Liver (tissue), 9 donors: ENCODE results near the gene MAP3K8. TPM values are rescaled to one million over a fixed set of nuclear protein-coding genes. Genes with fewer than 3 reads are reported as not detected.
A peak's percentile ranks its signal among the peaks of the same experiment; 100 is the strongest.

Source experiments
- DNase-seq: peaks from one replicate; pipeline ENCODE4 v3.0.0-alpha.2; 2017; ENCODE audit warnings: low spot score
- H3K27ac ChIP-seq, 2 donors: one replicate each; pipeline ENCODE4 v1.7.0; 2013; ENCODE audit warnings: inconsistent platforms in 2 of 2, low read length in 2 of 2, control low read depth in 1 of 2, low read depth in 1 of 2, mild to moderate bottlenecking in 1 of 2
- H3K27me3 ChIP-seq, 4 donors: one replicate each; pipeline versions ENCODE4 v1.6.1 to v1.7.0; 2013; ENCODE audit warnings: low read length in 3 of 4, inconsistent platforms in 1 of 4, mild to moderate bottlenecking in 1 of 4, moderate library complexity in 1 of 4; ENCODE audit not compliant: control insufficient read depth in 4 of 4, insufficient read depth in 4 of 4
- H3K36me3 ChIP-seq, 4 donors: one replicate each; pipeline versions ENCODE4 v1.6.1 to v1.7.0; 2013; ENCODE audit warnings: low read length in 3 of 4, mild to moderate bottlenecking in 3 of 4, low read depth in 1 of 4, moderate library complexity in 1 of 4; ENCODE audit not compliant: control insufficient read depth in 4 of 4, insufficient read depth in 3 of 4
- H3K4me1 ChIP-seq, 4 donors: one replicate each; pipeline versions ENCODE4 v1.6.1 to v1.7.0; 2013; ENCODE audit warnings: low read length in 3 of 4, mild to moderate bottlenecking in 3 of 4, moderate library complexity in 1 of 4; ENCODE audit not compliant: control insufficient read depth in 4 of 4, insufficient read depth in 4 of 4
- H3K4me3 ChIP-seq, 3 donors: one replicate each; pipeline versions ENCODE4 v1.6.1 to v1.7.0; 2013; ENCODE audit warnings: low read length in 3 of 3, control low read depth in 1 of 3, low read depth in 1 of 3, mild to moderate bottlenecking in 1 of 3
- H3K9ac ChIP-seq, 2 donors: one replicate each; pipeline ENCODE4 v1.7.0; 2013; ENCODE audit warnings: low read length in 2 of 2, mild to moderate bottlenecking in 2 of 2, moderate library complexity in 2 of 2, control low read depth in 1 of 2, low read depth in 1 of 2
- H3K9me3 ChIP-seq, 4 donors: one replicate each; pipeline versions ENCODE4 v1.6.1 to v1.7.0; 2013; ENCODE audit warnings: low read length in 3 of 4; ENCODE audit not compliant: control insufficient read depth in 4 of 4
- FOXA1 ChIP-seq: IDR thresholded peaks from 2 replicates; pipeline ENCODE4 v1.6.1; 2016; ENCODE audit warnings: antibody characterized with exemption
- HNF4A ChIP-seq, 2 donors: conservative IDR thresholded peaks; 2 replicates each; pipeline ENCODE4 v1.6.1; 2016; ENCODE audit warnings: antibody characterized with exemption in 2 of 2, mild to moderate bottlenecking in 2 of 2
- HNF4G ChIP-seq: IDR thresholded peaks from 2 replicates; pipeline ENCODE4 v1.6.1; 2016; ENCODE audit warnings: antibody characterized with exemption
- JUND ChIP-seq, 2 donors: IDR thresholded peaks; 2 replicates each; pipeline ENCODE4 v1.6.1; 2016; ENCODE audit warnings: antibody characterized with exemption in 2 of 2
- RXRA ChIP-seq, 2 donors: IDR thresholded peaks; 2 replicates each; pipeline ENCODE4 v1.6.1; 2017 to 2018; ENCODE audit warnings: antibody characterized with exemption in 2 of 2, mild to moderate bottlenecking in 1 of 2
- SP1 ChIP-seq: IDR thresholded peaks from 2 replicates; pipeline ENCODE4 v1.6.1; 2018; ENCODE audit warnings: antibody characterized with exemption, mild to moderate bottlenecking
- TAF1 ChIP-seq: conservative IDR thresholded peaks from 2 replicates; pipeline ENCODE4 v1.6.1; 2016; ENCODE audit warnings: antibody characterized with exemption, mild to moderate bottlenecking
- WGBS: extraction: QIAGEN DNeasy Blood & Tissue Kit; methylation state at CpG from one replicate; pipeline ENCODE4 v1.1.7; 2013; 5-methylcytosine and 5-hydroxymethylcytosine counted together
- polyA plus RNA-seq, 2 donors: library from polyadenylated mRNA; stranded (reverse) in 1 of 2; unstranded in 1 of 2; fragments of 200-250 nt in 1 of 2; fragments of >200 nt in 1 of 2; fragmentation: Nextera tagmentation in 1 of 2; extraction: Ambion mirVana in 1 of 2; gene quantifications; one replicate each; pipeline versions ENCODE4 v1.2.1 to v1.2.3, GENCODE V29; 2013 to 2015
- total RNA-seq, 2 donors: library from RNA; depleted of rRNA; stranded (reverse); fragments of >200 nt; gene quantifications; one replicate each; pipeline ENCODE4 v1.2.3, GENCODE V29; 2014
- TF ChIP-seq, protein P1 (sequence below): IDR thresholded peaks from 2 replicates; pipeline ENCODE4 v1.6.1; 2016; ENCODE audit warnings: antibody characterized with exemption
- TF ChIP-seq, protein P2 (sequence below): IDR thresholded peaks from 2 replicates; pipeline ENCODE4 v1.6.1; 2016; ENCODE audit warnings: antibody characterized with exemption
- TF ChIP-seq, protein P3 (sequence below): fragments of 150-350 bp; IDR thresholded peaks from 2 replicates; pipeline ENCODE4 v1.5.1; 2017; ENCODE audit warnings: improper control_type of control experiment, low read depth, low read length; ENCODE audit not compliant: missing input control
- TF ChIP-seq, protein P4 (sequence below): IDR thresholded peaks from 2 replicates; pipeline ENCODE4 v1.6.1; 2016; ENCODE audit warnings: antibody characterized with exemption
- TF ChIP-seq, protein P5 (sequence below): IDR thresholded peaks from 2 replicates; pipeline ENCODE4 v1.6.1; 2016; ENCODE audit warnings: antibody characterized with exemption, mild to moderate bottlenecking
- donor health status: healthy.
- donor health status: healthy.
- donor health status: healthy.
- donor health status: healthy.
- donor health status: healthy.

Gene MAP3K8
- total and polyA plus RNA-seq, 4 donors: 2.1 to 11.4 (median 6.1) TPM

DNA sequence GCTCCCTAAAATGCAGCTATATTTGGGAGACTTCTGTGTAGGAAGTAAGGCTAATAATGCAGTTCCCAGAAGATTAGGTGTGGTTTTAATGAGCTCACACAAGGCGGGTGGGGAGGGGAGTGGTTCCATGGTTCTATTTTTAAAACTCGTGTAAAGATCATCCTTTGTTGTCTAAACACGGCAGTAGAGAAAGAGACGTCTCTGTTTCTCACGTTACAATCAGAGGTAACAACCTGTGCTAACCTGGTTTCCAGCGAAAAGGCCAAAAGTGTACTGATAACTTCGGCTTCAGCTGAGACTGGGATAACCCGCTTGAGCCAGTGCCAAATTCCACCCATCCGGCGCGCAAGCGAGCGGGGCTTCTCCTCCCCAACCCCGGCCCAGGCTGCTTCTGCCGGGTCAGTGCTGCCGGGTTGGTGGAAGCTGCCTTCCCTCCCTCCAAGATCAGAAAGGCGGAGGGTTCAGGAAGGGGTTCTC is 2.5 kb upstream of the MAP3K8 start:
- no peaks in the 10 kb centered on the region for H3K36me3 ChIP-seq
- WGBS: 55% methylated on average over 17 of the region's 17 CpGs
- no peak for DNase-seq
- TF ChIP-seq, protein P1, sequence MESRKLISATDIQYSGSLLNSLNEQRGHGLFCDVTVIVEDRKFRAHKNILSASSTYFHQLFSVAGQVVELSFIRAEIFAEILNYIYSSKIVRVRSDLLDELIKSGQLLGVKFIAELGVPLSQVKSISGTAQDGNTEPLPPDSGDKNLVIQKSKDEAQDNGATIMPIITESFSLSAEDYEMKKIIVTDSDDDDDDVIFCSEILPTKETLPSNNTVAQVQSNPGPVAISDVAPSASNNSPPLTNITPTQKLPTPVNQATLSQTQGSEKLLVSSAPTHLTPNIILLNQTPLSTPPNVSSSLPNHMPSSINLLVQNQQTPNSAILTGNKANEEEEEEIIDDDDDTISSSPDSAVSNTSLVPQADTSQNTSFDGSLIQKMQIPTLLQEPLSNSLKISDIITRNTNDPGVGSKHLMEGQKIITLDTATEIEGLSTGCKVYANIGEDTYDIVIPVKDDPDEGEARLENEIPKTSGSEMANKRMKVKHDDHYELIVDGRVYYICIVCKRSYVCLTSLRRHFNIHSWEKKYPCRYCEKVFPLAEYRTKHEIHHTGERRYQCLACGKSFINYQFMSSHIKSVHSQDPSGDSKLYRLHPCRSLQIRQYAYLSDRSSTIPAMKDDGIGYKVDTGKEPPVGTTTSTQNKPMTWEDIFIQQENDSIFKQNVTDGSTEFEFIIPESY: no peak
- TF ChIP-seq RXRA (IDR thresholded peaks at IDR 0.05): no peak
- TF ChIP-seq JUND (IDR thresholded peaks at IDR 0.05): no peak
- TF ChIP-seq SP1: no peak
- TF ChIP-seq, protein P2, sequence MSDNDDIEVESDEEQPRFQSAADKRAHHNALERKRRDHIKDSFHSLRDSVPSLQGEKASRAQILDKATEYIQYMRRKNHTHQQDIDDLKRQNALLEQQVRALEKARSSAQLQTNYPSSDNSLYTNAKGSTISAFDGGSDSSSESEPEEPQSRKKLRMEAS: no peak
- TF ChIP-seq, protein P3, sequence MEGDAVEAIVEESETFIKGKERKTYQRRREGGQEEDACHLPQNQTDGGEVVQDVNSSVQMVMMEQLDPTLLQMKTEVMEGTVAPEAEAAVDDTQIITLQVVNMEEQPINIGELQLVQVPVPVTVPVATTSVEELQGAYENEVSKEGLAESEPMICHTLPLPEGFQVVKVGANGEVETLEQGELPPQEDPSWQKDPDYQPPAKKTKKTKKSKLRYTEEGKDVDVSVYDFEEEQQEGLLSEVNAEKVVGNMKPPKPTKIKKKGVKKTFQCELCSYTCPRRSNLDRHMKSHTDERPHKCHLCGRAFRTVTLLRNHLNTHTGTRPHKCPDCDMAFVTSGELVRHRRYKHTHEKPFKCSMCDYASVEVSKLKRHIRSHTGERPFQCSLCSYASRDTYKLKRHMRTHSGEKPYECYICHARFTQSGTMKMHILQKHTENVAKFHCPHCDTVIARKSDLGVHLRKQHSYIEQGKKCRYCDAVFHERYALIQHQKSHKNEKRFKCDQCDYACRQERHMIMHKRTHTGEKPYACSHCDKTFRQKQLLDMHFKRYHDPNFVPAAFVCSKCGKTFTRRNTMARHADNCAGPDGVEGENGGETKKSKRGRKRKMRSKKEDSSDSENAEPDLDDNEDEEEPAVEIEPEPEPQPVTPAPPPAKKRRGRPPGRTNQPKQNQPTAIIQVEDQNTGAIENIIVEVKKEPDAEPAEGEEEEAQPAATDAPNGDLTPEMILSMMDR: no peak
- TF ChIP-seq HNF4G: no peak
- TF ChIP-seq, protein P4, sequence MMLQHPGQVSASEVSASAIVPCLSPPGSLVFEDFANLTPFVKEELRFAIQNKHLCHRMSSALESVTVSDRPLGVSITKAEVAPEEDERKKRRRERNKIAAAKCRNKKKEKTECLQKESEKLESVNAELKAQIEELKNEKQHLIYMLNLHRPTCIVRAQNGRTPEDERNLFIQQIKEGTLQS: no peak
- no peak for TF ChIP-seq HNF4A (conservative IDR thresholded peaks at IDR 0.05)
- TF ChIP-seq TAF1: no peak
- no peak overlapping the region for H3K9ac ChIP-seq
- no peak overlapping the region for H3K4me3 ChIP-seq
- no peaks in the 10 kb centered on the region for H3K9me3 ChIP-seq
- peaks cover 0 to 18% (median 5%) of the 10 kb centered on the region in 4 donors for H3K4me1 ChIP-seq
- H3K27ac ChIP-seq: no peak overlapping the region
- H3K27me3 ChIP-seq: no peaks in the 10 kb centered on the region

DNA sequence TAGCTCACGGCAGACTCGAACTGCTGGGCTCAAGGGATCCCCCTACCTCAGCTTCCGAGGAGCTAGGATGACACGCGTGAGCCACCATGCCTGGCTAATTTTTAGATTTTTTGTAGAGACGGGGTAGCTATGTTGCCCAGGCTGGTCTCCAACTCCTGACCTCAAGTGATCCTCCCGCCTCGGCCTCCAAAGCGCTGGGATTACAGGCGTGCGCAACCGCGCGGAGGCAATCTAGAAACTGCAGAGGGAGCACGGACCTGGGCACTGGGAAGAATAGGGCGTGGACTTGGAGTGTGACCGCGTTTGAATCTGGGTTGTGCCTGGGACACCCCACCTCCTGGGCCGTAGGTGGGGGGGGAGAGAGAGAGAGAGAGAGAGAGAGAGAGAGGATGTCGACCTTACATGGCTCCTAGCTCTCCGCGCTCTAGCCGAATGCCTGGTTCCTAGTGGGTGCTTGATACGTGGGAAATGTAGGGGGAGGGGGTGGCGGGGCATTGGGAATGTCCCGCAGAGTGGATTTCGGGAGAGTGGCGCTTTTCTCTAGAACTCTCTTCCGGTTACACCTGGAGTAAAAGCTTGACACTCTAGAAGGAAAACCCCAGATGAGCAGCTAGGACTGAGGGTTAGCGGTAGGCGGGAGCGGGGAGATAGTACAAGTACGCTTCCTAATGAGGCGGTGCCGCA is 1.2 kb upstream of the MAP3K8 start:
- H3K9me3 ChIP-seq: no peaks in the 10 kb centered on the region
- H3K9ac ChIP-seq: peak overlapping the region; percentile 71 to 77
- DNase-seq: no peak
- peaks cover 0 to 3% (median 0%) of the 10 kb centered on the region in 4 donors for H3K36me3 ChIP-seq
- H3K27ac ChIP-seq: peak overlapping the region; percentile 95 to 96
- no peaks in the 10 kb centered on the region for H3K27me3 ChIP-seq
- TF ChIP-seq, protein P5, sequence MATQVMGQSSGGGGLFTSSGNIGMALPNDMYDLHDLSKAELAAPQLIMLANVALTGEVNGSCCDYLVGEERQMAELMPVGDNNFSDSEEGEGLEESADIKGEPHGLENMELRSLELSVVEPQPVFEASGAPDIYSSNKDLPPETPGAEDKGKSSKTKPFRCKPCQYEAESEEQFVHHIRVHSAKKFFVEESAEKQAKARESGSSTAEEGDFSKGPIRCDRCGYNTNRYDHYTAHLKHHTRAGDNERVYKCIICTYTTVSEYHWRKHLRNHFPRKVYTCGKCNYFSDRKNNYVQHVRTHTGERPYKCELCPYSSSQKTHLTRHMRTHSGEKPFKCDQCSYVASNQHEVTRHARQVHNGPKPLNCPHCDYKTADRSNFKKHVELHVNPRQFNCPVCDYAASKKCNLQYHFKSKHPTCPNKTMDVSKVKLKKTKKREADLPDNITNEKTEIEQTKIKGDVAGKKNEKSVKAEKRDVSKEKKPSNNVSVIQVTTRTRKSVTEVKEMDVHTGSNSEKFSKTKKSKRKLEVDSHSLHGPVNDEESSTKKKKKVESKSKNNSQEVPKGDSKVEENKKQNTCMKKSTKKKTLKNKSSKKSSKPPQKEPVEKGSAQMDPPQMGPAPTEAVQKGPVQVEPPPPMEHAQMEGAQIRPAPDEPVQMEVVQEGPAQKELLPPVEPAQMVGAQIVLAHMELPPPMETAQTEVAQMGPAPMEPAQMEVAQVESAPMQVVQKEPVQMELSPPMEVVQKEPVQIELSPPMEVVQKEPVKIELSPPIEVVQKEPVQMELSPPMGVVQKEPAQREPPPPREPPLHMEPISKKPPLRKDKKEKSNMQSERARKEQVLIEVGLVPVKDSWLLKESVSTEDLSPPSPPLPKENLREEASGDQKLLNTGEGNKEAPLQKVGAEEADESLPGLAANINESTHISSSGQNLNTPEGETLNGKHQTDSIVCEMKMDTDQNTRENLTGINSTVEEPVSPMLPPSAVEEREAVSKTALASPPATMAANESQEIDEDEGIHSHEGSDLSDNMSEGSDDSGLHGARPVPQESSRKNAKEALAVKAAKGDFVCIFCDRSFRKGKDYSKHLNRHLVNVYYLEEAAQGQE: no peak
- TF ChIP-seq, protein P1: no peak
- TF ChIP-seq, protein P3: peak; percentile 3
- no peak for TF ChIP-seq FOXA1
- peak in 1 of 2 donors; percentile 14 for TF ChIP-seq RXRA (IDR thresholded peaks at IDR 0.05)
- H3K4me1 ChIP-seq: peaks cover 0 to 24% (median 5%) of the 10 kb centered on the region in 4 donors
- H3K4me3 ChIP-seq: peak overlapping the region; percentile 72 to 83 (median 78)
- WGBS: 38% methylated on average over 35 of the region's 35 CpGs
